GM23338 (cell line): Measurements from ENCODE around the gene LRRFIP2. TPM values are rescaled to one million over a fixed set of nuclear protein-coding genes. Genes with fewer than 3 reads are reported as not detected.

ENCODE experiments used
- ATAC-seq: fragments of 200-7000 bp; cut with Tn5 transposase; 3 replicates; pipeline ENCODE4 v1.9.1; 2020
- DNase-seq: peaks from one replicate; pipeline ENCODE4 v3.0.0-alpha.2; 2015; ENCODE audit warnings: low spot score
- H2AFZ ChIP-seq: fragments of 200-600 bp; sonication (generic); 2 replicates; pipeline ENCODE4 v1.8.0; 2016; ENCODE audit warnings: antibody characterized with exemption, mild to moderate bottlenecking, moderate library complexity
- H3F3A ChIP-seq: fragments of 200-600 bp; sonication (generic); replicated peaks from 2 replicates; pipeline ENCODE4 v1.8.0; 2017; ENCODE audit warnings: antibody characterized with exemption, mixed run types, low read depth
- H3K27ac ChIP-seq: fragments of 200-600 bp; sonication (generic); 2 replicates; pipeline ENCODE4 v1.6.1; 2016; ENCODE audit warnings: low read depth
- H3K27me3 ChIP-seq: fragments of 200-600 bp; sonication (generic); 2 replicates; pipeline ENCODE4 v1.8.0; 2016; ENCODE audit warnings: mild to moderate bottlenecking, mixed run types, moderate library complexity; ENCODE audit not compliant: insufficient read depth
- H3K36me3 ChIP-seq: fragments of 200-600 bp; sonication (generic); 2 replicates; pipeline ENCODE4 v1.8.0; 2016; ENCODE audit warnings: mild to moderate bottlenecking; ENCODE audit not compliant: insufficient read depth
- H3K4me1 ChIP-seq: fragments of 200-600 bp; sonication (generic); 2 replicates; pipeline ENCODE4 v1.8.0; 2016; ENCODE audit warnings: mild to moderate bottlenecking, moderate library complexity; ENCODE audit not compliant: insufficient read depth
- H3K4me2 ChIP-seq: fragments of 200-600 bp; sonication (generic); 2 replicates; pipeline ENCODE4 v1.7.1; 2017; ENCODE audit warnings: mixed run types
- H3K4me3 ChIP-seq: fragments of 200-600 bp; sonication (generic); 2 replicates; pipeline ENCODE4 v1.6.1; 2016; ENCODE audit warnings: mixed run types
- H3K79me2 ChIP-seq: fragments of 200-600 bp; sonication (generic); replicated peaks from 2 replicates; pipeline ENCODE4 v1.8.0; 2017; ENCODE audit warnings: mild to moderate bottlenecking; ENCODE audit not compliant: insufficient read depth
- H3K9me2 ChIP-seq: fragments of 200-600 bp; sonication (generic); 2 replicates; pipeline ENCODE4 v1.8.0; 2017; ENCODE audit not compliant: insufficient read depth
- H4K20me1 ChIP-seq: fragments of 200-600 bp; sonication (generic); replicated peaks from 2 replicates; pipeline ENCODE4 v1.8.0; 2017; ENCODE audit warnings: mild to moderate bottlenecking; ENCODE audit not compliant: insufficient read depth
- H3K27ac Mint-ChIP-seq: 2 replicates; pipeline ENCODE4 v1.8.0; 2020; ENCODE audit warnings: inconsistent platforms, mild to moderate bottlenecking, moderate library complexity, mixed read lengths
- H3K27me3 Mint-ChIP-seq: 3 replicates; pipeline ENCODE4 v1.8.0; 2022; ENCODE audit warnings: low read depth, mild to moderate bottlenecking, moderate library complexity, mixed read lengths, inconsistent platforms; ENCODE audit not compliant: insufficient read depth, poor library complexity
- H3K36me3 Mint-ChIP-seq: 3 replicates; pipeline ENCODE4 v1.8.0; 2021; ENCODE audit warnings: low read depth, mild to moderate bottlenecking, inconsistent platforms, moderate library complexity, mixed read lengths
- H3K4me1 Mint-ChIP-seq: 3 replicates; pipeline ENCODE4 v1.8.0; 2020; ENCODE audit warnings: mild to moderate bottlenecking, inconsistent platforms, mixed read lengths
- H3K4me3 Mint-ChIP-seq: 3 replicates; pipeline ENCODE4 v1.8.0; 2021; ENCODE audit warnings: moderate library complexity, mild to moderate bottlenecking, inconsistent platforms, mixed read lengths
- H3K9me3 Mint-ChIP-seq: 3 replicates; pipeline ENCODE4 v1.8.0; 2020; ENCODE audit warnings: moderate library complexity, mild to moderate bottlenecking, inconsistent platforms, mixed read lengths
- EZH2 ChIP-seq: fragments of 200-600 bp; sonication (generic); IDR thresholded peaks from one replicate; pipeline ENCODE4 v1.8.0; 2017; ENCODE audit warnings: antibody characterized with exemption, mild to moderate bottlenecking, low read depth; ENCODE audit not compliant: unreplicated experiment
- NANOG ChIP-seq: IDR thresholded peaks from 2 replicates; pipeline ENCODE4 v1.6.1; 2016; ENCODE audit warnings: antibody characterized with exemption, borderline replicate concordance
- REST ChIP-seq: IDR thresholded peaks from one replicate; pipeline ENCODE4 v1.6.1; 2018; ENCODE audit warnings: antibody characterized with exemption; ENCODE audit not compliant: unreplicated experiment
- ZNF114 ChIP-seq: fragments of 250-450 bp; sonication (Bioruptor Pico); IDR thresholded peaks from 2 replicates; pipeline ENCODE4 v1.5.0; 2020; ENCODE audit warnings: mild to moderate bottlenecking, moderate library complexity
- ZNF462 ChIP-seq: fragments of 250-450 bp; sonication (Bioruptor Pico); IDR thresholded peaks from 2 replicates; pipeline ENCODE4 v1.5.0; 2020; ENCODE audit warnings: mild to moderate bottlenecking, moderate library complexity
- polyA plus RNA-seq: library from polyadenylated mRNA; unstranded; fragments of >200 nt; fragmentation: Nextera tagmentation; extraction: Ambion mirVana; gene quantifications from 2 replicates; pipeline ENCODE4 v1.2.1, GENCODE V29; 2016
- total RNA-seq: library from RNA; depleted of rRNA; stranded (reverse); fragments of >200 nt; shearing (Covaris generic); gene quantifications from 2 replicates; pipeline ENCODE4 v1.2.3, GENCODE V29; 2014
- TF ChIP-seq, protein P1 (sequence below), 2 experiments: fragments of 200-600 bp in 1 of 2; sonication (generic) in 1 of 2; conservative IDR thresholded peaks; 2 replicates each; pipeline versions ENCODE4 v1.5.1 to v1.6.1; 2016 to 2017; ENCODE audit warnings: antibody characterized with exemption in 2 of 2, low read depth in 2 of 2, mild to moderate bottlenecking in 2 of 2, moderate library complexity in 1 of 2
- TF ChIP-seq, protein P2 (sequence below): IDR thresholded peaks from 2 replicates; pipeline ENCODE4 v1.6.1; 2016; ENCODE audit warnings: antibody characterized with exemption

LRRFIP2 gene
- total and polyA plus RNA-seq, 2 experiments from 2014 or later = 20.3 to 29.0 TPM

GRCh38 chr3:37092484-37092883, 81.9 kb downstream of the LRRFIP2 start:
- H3K27me3 Mint-ChIP-seq = peaks cover 2% of the 10 kb centered on the region
- Histone ChIP-seq H3K9me2 (no peaks in the 10 kb centered on the region), H3K4me1 (no peaks in the 10 kb centered on the region), H3K79me2 (no peaks in the 10 kb centered on the region), H3K27me3 (no peaks in the 10 kb centered on the region), H4K20me1 (no peaks in the 10 kb centered on the region), H3K36me3 (no peaks in the 10 kb centered on the region), H3K4me2 (no peak overlapping the region), H3K27ac (no peak overlapping the region), H3K4me3 (no peak overlapping the region), H2AFZ (no peak overlapping the region), H3F3A (no peaks in the 10 kb centered on the region)
- H3K36me3 Mint-ChIP-seq = no peaks in the 10 kb centered on the region; the same call in 2 of the 3 replicates
- H3K4me3 Mint-ChIP-seq = no peak overlapping the region
- H3K4me1 Mint-ChIP-seq = peaks cover 3% of the 10 kb centered on the region; the same call in 2 of the 3 replicates
- TF ChIP-seq EZH2 (no peak), REST (no peak)
- H3K9me3 Mint-ChIP-seq = no peaks in the 10 kb centered on the region; the same call in 2 of the 3 replicates
- no peak for DNase-seq
- no peak overlapping the region for H3K27ac Mint-ChIP-seq
- ATAC-seq = no peak

GRCh38 chr3:37087870-37088269, 86.5 kb downstream of the LRRFIP2 start:
- no peak for DNase-seq
- Histone ChIP-seq H3K4me1 (no peaks in the 10 kb centered on the region), H3K27me3 (no peaks in the 10 kb centered on the region), H3K9me2 (no peaks in the 10 kb centered on the region), H3K27ac (no peak overlapping the region), H3F3A (no peaks in the 10 kb centered on the region), H2AFZ (no peak overlapping the region), H4K20me1 (no peaks in the 10 kb centered on the region), H3K4me2 (no peak overlapping the region), H3K36me3 (no peaks in the 10 kb centered on the region), H3K4me3 (no peak overlapping the region), H3K79me2 (no peaks in the 10 kb centered on the region)
- Mint-ChIP-seq H3K36me3 (no peaks in the 10 kb centered on the region; the same call in 1 of the 3 replicates), H3K27me3 (no peaks in the 10 kb centered on the region), H3K27ac (no peak overlapping the region), H3K4me1 (no peaks in the 10 kb centered on the region), H3K4me3 (no peak overlapping the region), H3K9me3 (no peaks in the 10 kb centered on the region)
- TF ChIP-seq ZNF462 (CRISPR knock-in tag) (no peak), NANOG (no peak), ZNF114 (CRISPR knock-in tag) (no peak), EZH2 (no peak)
- TF ChIP-seq, protein P1, sequence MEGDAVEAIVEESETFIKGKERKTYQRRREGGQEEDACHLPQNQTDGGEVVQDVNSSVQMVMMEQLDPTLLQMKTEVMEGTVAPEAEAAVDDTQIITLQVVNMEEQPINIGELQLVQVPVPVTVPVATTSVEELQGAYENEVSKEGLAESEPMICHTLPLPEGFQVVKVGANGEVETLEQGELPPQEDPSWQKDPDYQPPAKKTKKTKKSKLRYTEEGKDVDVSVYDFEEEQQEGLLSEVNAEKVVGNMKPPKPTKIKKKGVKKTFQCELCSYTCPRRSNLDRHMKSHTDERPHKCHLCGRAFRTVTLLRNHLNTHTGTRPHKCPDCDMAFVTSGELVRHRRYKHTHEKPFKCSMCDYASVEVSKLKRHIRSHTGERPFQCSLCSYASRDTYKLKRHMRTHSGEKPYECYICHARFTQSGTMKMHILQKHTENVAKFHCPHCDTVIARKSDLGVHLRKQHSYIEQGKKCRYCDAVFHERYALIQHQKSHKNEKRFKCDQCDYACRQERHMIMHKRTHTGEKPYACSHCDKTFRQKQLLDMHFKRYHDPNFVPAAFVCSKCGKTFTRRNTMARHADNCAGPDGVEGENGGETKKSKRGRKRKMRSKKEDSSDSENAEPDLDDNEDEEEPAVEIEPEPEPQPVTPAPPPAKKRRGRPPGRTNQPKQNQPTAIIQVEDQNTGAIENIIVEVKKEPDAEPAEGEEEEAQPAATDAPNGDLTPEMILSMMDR (conservative IDR thresholded peaks at IDR 0.05; ENCODE audit: low read depth in 2 of 2) = no peak
- TF ChIP-seq, protein P2, sequence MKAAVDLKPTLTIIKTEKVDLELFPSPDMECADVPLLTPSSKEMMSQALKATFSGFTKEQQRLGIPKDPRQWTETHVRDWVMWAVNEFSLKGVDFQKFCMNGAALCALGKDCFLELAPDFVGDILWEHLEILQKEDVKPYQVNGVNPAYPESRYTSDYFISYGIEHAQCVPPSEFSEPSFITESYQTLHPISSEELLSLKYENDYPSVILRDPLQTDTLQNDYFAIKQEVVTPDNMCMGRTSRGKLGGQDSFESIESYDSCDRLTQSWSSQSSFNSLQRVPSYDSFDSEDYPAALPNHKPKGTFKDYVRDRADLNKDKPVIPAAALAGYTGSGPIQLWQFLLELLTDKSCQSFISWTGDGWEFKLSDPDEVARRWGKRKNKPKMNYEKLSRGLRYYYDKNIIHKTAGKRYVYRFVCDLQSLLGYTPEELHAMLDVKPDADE = no peak
- no peak for ATAC-seq
